Keratinocyte (primary cell): ENCODE measurements around the gene TSHZ2. TPM values are rescaled to one million over a fixed set of nuclear protein-coding genes. Genes with fewer than 3 reads are reported as not detected.

Experiments used
- DNase-seq: peaks from one replicate; pipeline ENCODE4 v3.0.0-alpha.2; 2011; ENCODE audit warnings: low read depth, missing footprints, low spot score
- FAIRE-seq: peaks from 2 replicates; lab custom pipeline; 2011; peaks lifted over from hg19 to GRCh38; lab: Jason Lieb, UNC
- H2AFZ ChIP-seq: 2 replicates; pipeline ENCODE4 v1.6.0; 2012; ENCODE audit warnings: low read length, control low read depth, inconsistent platforms; ENCODE audit not compliant: control insufficient read depth
- H3K27ac ChIP-seq: 2 replicates; pipeline ENCODE4 v1.5.1; 2011; ENCODE audit warnings: low read length; ENCODE audit not compliant: control insufficient read depth, insufficient read depth
- H3K27me3 ChIP-seq: 3 replicates; pipeline ENCODE4 v1.6.0; 2011; ENCODE audit warnings: low read length; ENCODE audit not compliant: control insufficient read depth, insufficient read depth; ENCODE audit errors: extremely low read depth
- H3K36me3 ChIP-seq, 2 experiments: 2 replicates in 1 of 2; 3 replicates in 1 of 2; pipeline ENCODE4 v1.5.1; 2011; ENCODE audit warnings: low read length in 2 of 2, mild to moderate bottlenecking in 1 of 2; ENCODE audit not compliant: control insufficient read depth in 2 of 2, insufficient read depth in 2 of 2; ENCODE audit errors: extremely low read depth in 1 of 2
- H3K4me1 ChIP-seq: 3 replicates; pipeline ENCODE4 v1.5.1; 2011; ENCODE audit warnings: low read length; ENCODE audit not compliant: control insufficient read depth, insufficient read depth; ENCODE audit errors: extremely low read depth
- H3K4me2 ChIP-seq: 3 replicates; pipeline ENCODE4 v1.6.0; 2011; ENCODE audit warnings: low read depth, low read length; ENCODE audit not compliant: control insufficient read depth, insufficient read depth; ENCODE audit errors: extremely low read depth
- H3K4me3 ChIP-seq, 3 experiments: fragments of 200-600 bp in 1 of 3; sonication (generic) in 1 of 3; 2 replicates in 2 of 3; 3 replicates in 1 of 3; pipeline ENCODE4 v1.5.1; 2011 to 2016; ENCODE audit warnings: low read length in 3 of 3, mild to moderate bottlenecking in 3 of 3, control low read depth in 2 of 3, inconsistent platforms in 1 of 3, low read depth in 1 of 3, mixed read lengths in 1 of 3, mixed run types in 1 of 3, moderate library complexity in 1 of 3; ENCODE audit not compliant: control insufficient read depth in 2 of 3, insufficient read depth in 2 of 3; ENCODE audit errors: extremely low read depth in 1 of 3
- H3K79me2 ChIP-seq: 2 replicates; pipeline ENCODE4 v1.6.0; 2012; ENCODE audit warnings: low read length; ENCODE audit not compliant: control insufficient read depth, insufficient read depth
- H3K9ac ChIP-seq: 3 replicates; pipeline ENCODE4 v1.6.0; 2011; ENCODE audit warnings: low read length; ENCODE audit not compliant: control insufficient read depth, insufficient read depth; ENCODE audit errors: extremely low read depth
- H3K9me1 ChIP-seq: 3 replicates; pipeline ENCODE4 v1.6.0; 2011; ENCODE audit warnings: low read length; ENCODE audit not compliant: control insufficient read depth, insufficient read depth; ENCODE audit errors: extremely low read depth
- H3K9me3 ChIP-seq: 2 replicates; pipeline ENCODE4 v1.5.1; 2012; ENCODE audit warnings: low read depth, low read length; ENCODE audit not compliant: control insufficient read depth
- H4K20me1 ChIP-seq: 3 replicates; pipeline ENCODE4 v1.6.0; 2011; ENCODE audit warnings: low read length; ENCODE audit not compliant: control insufficient read depth, insufficient read depth; ENCODE audit errors: extremely low read depth
- CTCF ChIP-seq, 3 experiments: IDR thresholded peaks in 1 of 3; conservative IDR thresholded peaks in 1 of 3; optimal IDR thresholded peaks in 1 of 3; 2 replicates in 2 of 3; 3 replicates in 1 of 3; pipeline versions ENCODE3 to v1.5.1; 2011; ENCODE audit warnings: low read length in 3 of 3, mild to moderate bottlenecking in 3 of 3, moderate library complexity in 2 of 3, control low read depth in 1 of 3, inconsistent platforms in 1 of 3; ENCODE audit not compliant: insufficient read depth in 2 of 3; ENCODE audit errors: extremely low read depth in 1 of 3
- EZH2 ChIP-seq: IDR thresholded peaks from one replicate; pipeline ENCODE4 v1.6.1; 2012; ENCODE audit warnings: inconsistent platforms, mild to moderate bottlenecking, low read length, moderate library complexity
- dilution Hi-C: fragments of 300-500 bp; cut with MboI; formaldehyde crosslinking; loops from one replicate; pipeline ENCODE4 v1.7.0; 2020; ENCODE audit warnings: low sequenced_read_pairs; ENCODE audit not compliant: extremely low pct_ligation_motif_present
- polyA plus RNA-seq, 5 experiments: library from polyadenylated mRNA; depleted of rRNA in 3 of 5; stranded (reverse) in 3 of 5; stranded (forward) in 1 of 5; unstranded in 1 of 5; fragments of >200 nt; gene quantifications; 1 replicate in 1 of 5; 2 replicates in 3 of 5; 3 replicates in 1 of 5; pipeline versions ENCODE4 v1.2.1 to v1.2.3, GENCODE V29; 2011 to 2012; ENCODE audit warnings: missing spikeins in 2 of 5, low read depth in 1 of 5, low replicate concordance in 1 of 5

The TSHZ2 gene
- polyA plus RNA-seq, 1 donor (not counting 4 experiments of a cell fraction or from before 2014, with no cell fraction given) = 1.1 TPM

DNA sequence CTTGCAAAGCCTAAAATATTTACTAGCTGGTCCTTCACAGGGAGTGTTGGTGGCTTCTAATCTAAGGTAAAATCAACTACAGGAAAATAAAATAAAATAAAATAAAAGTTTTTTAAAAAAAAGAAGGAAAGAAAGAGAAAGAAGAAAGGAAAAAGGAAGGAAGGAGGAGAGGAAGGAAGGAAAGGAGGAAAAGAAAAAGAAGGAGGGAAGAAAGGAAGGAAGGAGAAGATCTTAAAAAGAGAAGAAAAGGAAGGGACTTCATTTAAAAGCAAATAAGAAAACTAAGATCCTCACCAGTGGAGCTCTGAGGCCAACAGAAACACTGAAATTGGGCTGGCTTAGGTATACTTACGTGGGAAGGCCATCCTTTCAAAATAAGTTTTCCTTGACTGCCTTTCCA, 178.4 kb downstream of the TSHZ2 start:
- Histone ChIP-seq H3K27me3 (no peaks in the 10 kb centered on the region), H3K79me2 (no peaks in the 10 kb centered on the region), H3K9ac (no peak overlapping the region), H3K4me2 (no peak overlapping the region), H3K36me3 (no peaks in the 10 kb centered on the region), H2AFZ (no peak overlapping the region), H3K4me1 (no peaks in the 10 kb centered on the region), H4K20me1 (no peaks in the 10 kb centered on the region), H3K4me3 (no peak overlapping the region), H3K9me3 (no peaks in the 10 kb centered on the region), H3K27ac (no peak overlapping the region), H3K9me1 (no peaks in the 10 kb centered on the region)
- dilution Hi-C loops = no loop called here
- DNase-seq (no peak), FAIRE-seq (no peak)
- no peak for TF ChIP-seq EZH2
- TF ChIP-seq CTCF (optimal IDR thresholded peaks at IDR 0.05 in 1 of 3, IDR thresholded peaks at IDR 0.05 in 1 of 3, conservative IDR thresholded peaks at IDR 0.05 in 1 of 3; ENCODE audit: extremely low read depth in 1 of 3, insufficient read depth in 2 of 3, low read length in 3 of 3) = no peak

GRCh38 chr20:53152228-53152627, 180.1 kb downstream of the TSHZ2 start:
- H3K4me3 ChIP-seq = no peak overlapping the region
- dilution Hi-C loops = no loop called here
- no peaks in the 10 kb centered on the region for H3K79me2 ChIP-seq
- DNase-seq = no peak
- H3K9ac ChIP-seq = no peak overlapping the region
- H3K27me3 ChIP-seq = no peaks in the 10 kb centered on the region
- no peaks in the 10 kb centered on the region for H3K4me1 ChIP-seq
- no peak overlapping the region for H2AFZ ChIP-seq
- H3K36me3 ChIP-seq = no peaks in the 10 kb centered on the region
- no peaks in the 10 kb centered on the region for H3K9me1 ChIP-seq
- no peak for FAIRE-seq
- H3K27ac ChIP-seq = no peak overlapping the region
- no peak overlapping the region for H3K4me2 ChIP-seq
- no peaks in the 10 kb centered on the region for H4K20me1 ChIP-seq
- TF ChIP-seq CTCF (optimal IDR thresholded peaks at IDR 0.05 in 1 of 3, IDR thresholded peaks at IDR 0.05 in 1 of 3, conservative IDR thresholded peaks at IDR 0.05 in 1 of 3; ENCODE audit: extremely low read depth in 1 of 3, insufficient read depth in 2 of 3, low read length in 3 of 3) (no peak), EZH2 (no peak)
- no peaks in the 10 kb centered on the region for H3K9me3 ChIP-seq
